ENCODE data around the gene TMEM119.
"Not testable (repeated sequence)": the region's sequence is repeated elsewhere in the genome, so short reads cannot be mapped to it uniquely, and the experiment has no call there.

TMEM119 gene

GRCh38 chr12:108565146-108565545, 32.7 kb downstream of the TMEM119 start:
- DNase-seq (ENCODE audit: low spot score) = no peak

- DNase-seq (ENCODE audit: low spot score) = no peak
Measured at GRCh38 chr12:108564724-108565123, 33.2 kb downstream of the TMEM119 start.

- no peak for DNase-seq (ENCODE audit: low spot score)
Measured at GRCh38 chr12:108563804-108564151, 34.1 kb downstream of the TMEM119 start.

GRCh38 chr12:108563136-108563803, 34.6 kb downstream of the TMEM119 start:
- peak; percentile 92 for DNase-seq (ENCODE audit: low spot score)

GRCh38 chr12:108562348-108563135, 35.3 kb downstream of the TMEM119 start, which contains the start of gene ISCU:
TSS of gene ISCU (plus strand) at chr12:108562596. CDS start at chr12:108562623, 27 bp downstream.
- peak; percentile 88 for DNase-seq (ENCODE audit: low spot score)

GRCh38 chr12:108561852-108562347, 36.0 kb downstream of the TMEM119 start:
- DNase-seq (ENCODE audit: low spot score) = no peak

- DNase-seq (ENCODE audit: low spot score) = peak; percentile 80
Measured at GRCh38 chr12:108560752-108561719, 36.8 kb downstream of the TMEM119 start, which contains the start of gene SART3. TSS of gene SART3 (minus strand) at chr12:108561173. CDS start at chr12:108561154, 19 bp downstream.

GRCh38 chr12:108560321-108560721, 37.6 kb downstream of the TMEM119 start:
- no peak for DNase-seq (ENCODE audit: low spot score)

- no peak for DNase-seq (ENCODE audit: low spot score)
Measured at GRCh38 chr12:108559748-108560147, 38.1 kb downstream of the TMEM119 start.

GRCh38 chr12:108559007-108559655, 38.8 kb downstream of the TMEM119 start:
- DNase-seq (ENCODE audit: low spot score) = no peak

- DNase-seq (ENCODE audit: low spot score) = not testable (repeated sequence)
Measured at GRCh38 chr12:108555383-108555782, 42.5 kb downstream of the TMEM119 start.

- no peak for DNase-seq (ENCODE audit: low spot score)
Measured at GRCh38 chr12:108553799-108554198, 44.1 kb downstream of the TMEM119 start.

- DNase-seq (ENCODE audit: low spot score) = no peak
Measured at GRCh38 chr12:108551535-108551934, 46.3 kb downstream of the TMEM119 start.

- no peak for DNase-seq (ENCODE audit: low spot score)
Measured at GRCh38 chr12:108548954-108549521, 48.8 kb downstream of the TMEM119 start.

- DNase-seq (ENCODE audit: low spot score) = no peak
Measured at GRCh38 chr12:108547686-108548085, 50.2 kb downstream of the TMEM119 start.

GRCh38 chr12:108543652-108544051, 54.2 kb downstream of the TMEM119 start:
- no peak for DNase-seq (ENCODE audit: low spot score)

GRCh38 chr12:108542320-108542719, 55.6 kb downstream of the TMEM119 start:
- DNase-seq (ENCODE audit: low spot score) = no peak

Measured in HuH-7 (cell line).